ENCODE measurements around the gene TTC13. TPM values are rescaled to one million over a fixed set of nuclear protein-coding genes. Genes with fewer than 3 reads are reported as not detected.

The TTC13 gene
- polyA plus RNA-seq, 1 experiment: 10.6 TPM

DNA sequence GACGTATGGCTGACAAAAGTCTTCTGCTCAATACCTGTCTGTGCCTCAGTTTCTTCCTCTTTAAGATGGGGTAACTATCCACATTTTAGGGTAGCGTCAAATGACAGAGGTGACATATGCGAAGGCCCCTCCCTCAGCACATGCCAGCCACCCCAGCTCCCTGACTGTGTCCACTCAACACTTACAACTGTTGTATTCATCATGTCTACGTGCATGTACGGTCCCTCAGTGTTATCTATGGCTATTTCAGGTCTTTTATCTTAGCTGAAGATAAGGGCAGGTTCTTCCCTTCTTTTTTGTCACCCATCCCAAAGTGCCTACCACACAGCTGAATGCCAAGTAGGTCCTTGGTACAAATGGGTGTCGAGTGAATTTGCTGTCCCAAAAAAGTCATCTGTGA lies 102.0 kb downstream of the TTC13 start:
- TF ChIP-seq, protein P1, sequence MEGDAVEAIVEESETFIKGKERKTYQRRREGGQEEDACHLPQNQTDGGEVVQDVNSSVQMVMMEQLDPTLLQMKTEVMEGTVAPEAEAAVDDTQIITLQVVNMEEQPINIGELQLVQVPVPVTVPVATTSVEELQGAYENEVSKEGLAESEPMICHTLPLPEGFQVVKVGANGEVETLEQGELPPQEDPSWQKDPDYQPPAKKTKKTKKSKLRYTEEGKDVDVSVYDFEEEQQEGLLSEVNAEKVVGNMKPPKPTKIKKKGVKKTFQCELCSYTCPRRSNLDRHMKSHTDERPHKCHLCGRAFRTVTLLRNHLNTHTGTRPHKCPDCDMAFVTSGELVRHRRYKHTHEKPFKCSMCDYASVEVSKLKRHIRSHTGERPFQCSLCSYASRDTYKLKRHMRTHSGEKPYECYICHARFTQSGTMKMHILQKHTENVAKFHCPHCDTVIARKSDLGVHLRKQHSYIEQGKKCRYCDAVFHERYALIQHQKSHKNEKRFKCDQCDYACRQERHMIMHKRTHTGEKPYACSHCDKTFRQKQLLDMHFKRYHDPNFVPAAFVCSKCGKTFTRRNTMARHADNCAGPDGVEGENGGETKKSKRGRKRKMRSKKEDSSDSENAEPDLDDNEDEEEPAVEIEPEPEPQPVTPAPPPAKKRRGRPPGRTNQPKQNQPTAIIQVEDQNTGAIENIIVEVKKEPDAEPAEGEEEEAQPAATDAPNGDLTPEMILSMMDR (IDR thresholded peaks at IDR 0.05; ENCODE audit: low read depth, low read length): no peak
- POLR2A ChIA-PET: no interaction called here
- H3K27ac ChIP-seq (ENCODE audit: low read depth, low read length): no peak overlapping the region

DNA sequence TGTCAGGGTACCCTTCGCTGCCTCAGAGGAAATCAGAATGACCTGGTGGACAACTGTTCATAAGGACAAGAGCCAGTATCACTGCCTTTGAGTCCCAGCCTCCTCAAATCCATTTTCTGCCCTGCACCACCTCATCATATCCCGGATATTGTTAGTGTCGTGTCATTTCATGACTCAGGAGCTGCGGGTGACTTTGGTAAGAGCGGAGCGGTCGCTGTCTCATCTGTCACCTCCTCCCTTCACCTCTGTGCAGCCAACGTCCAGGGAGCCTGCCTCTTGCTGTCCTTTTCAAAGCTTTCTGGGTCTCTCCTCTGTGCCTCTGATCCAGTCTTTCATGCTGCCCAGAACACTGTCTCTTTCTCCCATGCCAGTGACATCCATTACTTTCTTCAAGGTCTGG lies 103.3 kb downstream of the TTC13 start:
- TF ChIP-seq, protein P1 (IDR thresholded peaks at IDR 0.05; ENCODE audit: low read depth, low read length): no peak
- ChIA-PET POLR2A (no interaction called here), CTCF (no interaction called here)
- H3K27ac ChIP-seq (ENCODE audit: low read depth, low read length): no peak overlapping the region
- no peaks in the 10 kb centered on the region; the same call in 1 of the 2 replicates for H3K9me3 ChIP-seq (ENCODE audit: control insufficient read depth, insufficient read depth, low read length)
- DNase-seq (ENCODE audit: low read depth, low spot score): no peak
- no peak overlapping the region for H3K4me3 ChIP-seq (ENCODE audit: low read depth, low read length)
- no peaks in the 10 kb centered on the region for H3K27me3 ChIP-seq (ENCODE audit: control insufficient read depth, insufficient read depth, low read length)

More for the DNA sequence above, 102.0 kb downstream of the TTC13 start:
- CTCF ChIA-PET: interaction anchor here (1.4 kb wide), 1 partner anchor 41 kb away, joined by 4 read pairs; no protein-coding TSS in a partner anchor
- no peaks in the 10 kb centered on the region; the same call in 1 of the 2 replicates for H3K9me3 ChIP-seq (ENCODE audit: control insufficient read depth, insufficient read depth, low read length)
- no peak for DNase-seq (ENCODE audit: low read depth, low spot score)
- H3K27me3 ChIP-seq (ENCODE audit: control insufficient read depth, insufficient read depth, low read length): no peaks in the 10 kb centered on the region
- no peak overlapping the region for H3K4me3 ChIP-seq (ENCODE audit: low read depth, low read length)

DNA sequence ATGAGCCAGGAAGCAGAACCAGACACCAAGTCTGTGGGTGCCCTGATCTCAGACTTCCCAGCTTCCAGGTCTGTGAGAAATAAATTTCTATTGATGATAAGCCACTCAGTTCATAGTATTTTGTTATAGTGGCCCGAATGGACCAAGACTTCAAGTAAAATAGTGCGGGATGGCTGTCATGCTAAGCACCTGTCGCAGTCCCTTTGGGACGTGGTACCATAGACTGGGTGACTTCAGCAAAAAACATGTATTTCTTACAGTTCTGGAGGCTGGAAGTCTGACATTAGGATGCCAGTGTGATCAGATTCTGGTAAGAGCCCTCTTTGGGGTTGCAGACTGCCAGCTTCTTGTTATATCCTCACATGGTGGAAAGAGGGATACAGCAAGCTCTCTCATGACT lies 107.7 kb downstream of the TTC13 start:
- TF ChIP-seq, protein P1 (IDR thresholded peaks at IDR 0.05; ENCODE audit: low read depth, low read length): no peak
- ChIA-PET CTCF (interaction anchor here (0.6 to 0.7 kb wide), 2 partner anchors 30 to 75 kb away, joined by 3 to 4 read pairs; no protein-coding TSS in a partner anchor), POLR2A (interaction anchor here (4.8 kb wide), 1 partner anchor 13 kb away, joined by 31 read pairs; no protein-coding TSS in a partner anchor)
- DNase-seq (ENCODE audit: low read depth, low spot score): no peak
- no peaks in the 10 kb centered on the region for H3K9me3 ChIP-seq (ENCODE audit: control insufficient read depth, insufficient read depth, low read length)
- no peaks in the 10 kb centered on the region for H3K27me3 ChIP-seq (ENCODE audit: control insufficient read depth, insufficient read depth, low read length)
- no peak overlapping the region for H3K27ac ChIP-seq (ENCODE audit: low read depth, low read length)
- H3K4me3 ChIP-seq (ENCODE audit: low read depth, low read length): no peak overlapping the region

GRCh38 chr1:230869500-230869899 lies 109.2 kb downstream of the TTC13 start:
- CTCF ChIA-PET: interaction anchor here (1.1 kb wide), 1 partner anchor 228 kb away, joined by 3 read pairs; no protein-coding TSS in a partner anchor
- TF ChIP-seq, protein P1 (IDR thresholded peaks at IDR 0.05; ENCODE audit: low read depth, low read length): no peak
- Histone ChIP-seq H3K4me3 (ENCODE audit: low read depth, low read length) (peak overlapping the region; percentile 87; the same call in 1 of the 2 replicates), H3K27ac (ENCODE audit: low read depth, low read length) (peak overlapping the region; percentile 91), H3K9me3 (ENCODE audit: control insufficient read depth, insufficient read depth, low read length) (no peaks in the 10 kb centered on the region), H3K27me3 (ENCODE audit: control insufficient read depth, insufficient read depth, low read length) (no peaks in the 10 kb centered on the region)
- no peak for DNase-seq (ENCODE audit: low read depth, low spot score)
- POLR2A ChIA-PET: interaction anchor here (4.8 kb wide), 1 partner anchor 12 kb away, joined by 31 read pairs; no protein-coding TSS in a partner anchor

DNA sequence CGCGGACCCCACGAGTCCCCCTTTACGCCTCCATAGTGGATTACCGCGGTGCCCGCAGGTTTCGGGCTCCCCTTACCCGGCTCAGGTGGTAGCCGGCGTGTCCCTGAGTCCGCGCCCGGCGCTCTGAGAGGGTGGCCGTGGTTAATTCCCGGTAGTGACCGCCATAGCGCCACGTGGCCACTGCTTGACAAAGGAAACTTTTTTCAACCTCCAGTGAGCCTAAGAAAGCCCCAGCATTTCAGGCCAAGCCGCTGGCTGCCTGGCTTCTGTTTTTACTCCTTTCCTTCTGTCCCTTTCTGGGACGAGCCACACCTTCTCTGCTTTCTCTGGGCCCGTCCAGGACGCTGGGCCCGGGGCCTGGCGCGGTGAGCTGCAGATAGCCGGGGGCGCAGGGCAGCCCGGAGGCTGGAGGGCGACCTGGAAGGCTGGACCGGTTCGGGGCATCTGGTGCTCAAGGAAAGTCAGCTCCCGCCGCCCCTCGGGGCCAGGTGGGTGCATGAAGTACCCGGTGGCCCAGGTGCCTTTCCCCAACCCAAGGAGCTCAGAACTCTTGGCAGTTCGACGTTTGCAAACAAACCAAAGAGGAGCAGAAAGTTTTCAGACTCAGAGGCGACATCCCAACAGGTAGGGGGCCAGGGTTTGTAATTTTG lies 109.8 kb downstream of the TTC13 start:
- Histone ChIP-seq H3K4me3 (ENCODE audit: low read depth, low read length) (peak overlapping the region; percentile 87), H3K9me3 (ENCODE audit: control insufficient read depth, insufficient read depth, low read length) (no peaks in the 10 kb centered on the region), H3K27ac (ENCODE audit: low read depth, low read length) (peak overlapping the region; percentile 91), H3K27me3 (ENCODE audit: control insufficient read depth, insufficient read depth, low read length) (no peaks in the 10 kb centered on the region)
- no peak for DNase-seq (ENCODE audit: low read depth, low spot score)
- ChIA-PET CTCF (interaction anchor here (0.5 to 1.1 kb wide), 2 partner anchors 155 to 227 kb away, joined by 3 read pairs; no protein-coding TSS in a partner anchor), POLR2A (interaction anchor here (0.8 to 4.8 kb wide), 2 partner anchors 11 to 28 kb away, joined by 3 to 31 read pairs; no protein-coding TSS in a partner anchor)
- TF ChIP-seq, protein P1 (IDR thresholded peaks at IDR 0.05; ENCODE audit: low read depth, low read length): no peak

Measured in AG04450 (cell line).